Panc1 (cell line): ENCODE measurements around the gene ABCC8. TPM values are rescaled to one million over a fixed set of nuclear protein-coding genes. Genes with fewer than 3 reads are reported as not detected.

Experiments
- ATAC-seq: fragments of 200-7000 bp; cut with Tn5 transposase; 2 replicates; pipeline ENCODE4 v1.9.1; 2020; ENCODE audit warnings: mild to moderate bottlenecking, moderate library complexity
- BruUV-seq: library from RNA; stranded (reverse); fragments of 400-500 nt; replicated peaks from 2 replicates; lab custom pipeline; 2021; lab: Mats Ljungman, UMichigan
- CTCF ChIA-PET: fragments of 300-600 bp; sonication (Branson Sonifier 250); formaldehyde crosslinking; loops from one replicate; lab custom pipeline; 2022; ENCODE audit warnings: antibody characterized with exemption; lab: Charles Lee
- POLR2A ChIA-PET: fragments of 300-600 bp; sonication (Branson Sonifier 250); formaldehyde crosslinking; loops from one replicate; lab custom pipeline; 2022; ENCODE audit warnings: antibody characterized with exemption; lab: Charles Lee
- DNase-seq: peaks from one replicate; pipeline ENCODE4 v3.0.0-alpha.2; 2010; ENCODE audit warnings: low read depth, low spot score
- H3K27ac ChIP-seq: 2 replicates; pipeline ENCODE4 v1.5.1; 2011; ENCODE audit warnings: mild to moderate bottlenecking, low read length, inconsistent platforms
- H3K27me3 ChIP-seq: fragments of 200-500 bp; sonication (Bioruptor generic); 2 replicates; pipeline ENCODE4 v1.6.0; 2014; ENCODE audit warnings: low read length, inconsistent platforms; ENCODE audit not compliant: control insufficient read depth, insufficient read depth
- H3K36me3 ChIP-seq: fragments of 200-500 bp; sonication (Bioruptor generic); 2 replicates; pipeline ENCODE4 v1.5.1; 2014; ENCODE audit warnings: inconsistent platforms, mild to moderate bottlenecking, low read length, moderate library complexity; ENCODE audit not compliant: control insufficient read depth, insufficient read depth
- H3K4me1 ChIP-seq: 2 replicates; pipeline ENCODE4 v1.5.1; 2011; ENCODE audit warnings: inconsistent platforms, mild to moderate bottlenecking, low read length, moderate library complexity; ENCODE audit not compliant: control insufficient read depth, insufficient read depth
- H3K4me3 ChIP-seq, 2 experiments: 2 replicates each; pipeline ENCODE4 v1.5.1; 2011 to 2012; ENCODE audit warnings: low read depth in 2 of 2, low read length in 2 of 2, mild to moderate bottlenecking in 2 of 2, inconsistent platforms in 1 of 2, moderate library complexity in 1 of 2
- H3K9me3 ChIP-seq: fragments of 200-500 bp; sonication (Bioruptor generic); 2 replicates; pipeline ENCODE4 v1.5.1; 2014; ENCODE audit warnings: low read depth, mild to moderate bottlenecking, inconsistent platforms, low read length, moderate library complexity; ENCODE audit not compliant: control insufficient read depth, insufficient read depth
- POLR2AphosphoS5 ChIP-seq: IDR thresholded peaks from 2 replicates; pipeline ENCODE4 v1.6.1; 2012; ENCODE audit warnings: mild to moderate bottlenecking, low read depth, low read length, moderate library complexity
- SIN3A ChIP-seq: IDR thresholded peaks from 2 replicates; pipeline ENCODE4 v1.6.1; 2012; ENCODE audit warnings: low read depth, mild to moderate bottlenecking, low read length, moderate library complexity, borderline replicate concordance; ENCODE audit not compliant: insufficient read depth
- TCF7L2 ChIP-seq: IDR thresholded peaks from 2 replicates; pipeline ENCODE4 v1.6.1; 2011; ENCODE audit warnings: mild to moderate bottlenecking, low read depth, low read length, inconsistent platforms
- in situ Hi-C: cut with HindIII; loops from 2 replicates; pipeline ENCODE4 v1.10.0; 2016; ENCODE audit warnings: low sequenced_read_pairs, low pct_unique_long_range_greater_than_20kb
- intact Hi-C: fragments of 100-400 bp; cut with micrococcal nuclease; formaldehyde crosslinking; loops from one replicate; pipeline ENCODE4 v1.10.0; 2022; ENCODE audit not compliant: unreplicated experiment
- total RNA-seq: library from RNA; stranded (reverse); gene quantifications from one replicate; pipeline ENCODE4 v1.2.1, GENCODE V29; 2021; ENCODE audit not compliant: unreplicated experiment
- TF ChIP-seq, protein P1 (sequence below), 2 experiments: IDR thresholded peaks; 2 replicates each; pipeline ENCODE4 v1.6.1; 2011 to 2012; ENCODE audit warnings: low read depth in 2 of 2, control low read depth in 1 of 2, low read length in 1 of 2, mild to moderate bottlenecking in 1 of 2, moderate library complexity in 1 of 2; ENCODE audit not compliant: insufficient read depth in 1 of 2
- TF ChIP-seq, protein P2 (sequence below): fragments of 450-650 bp; IDR thresholded peaks from 2 replicates; pipeline ENCODE4 v1.5.1; 2017; ENCODE audit warnings: mild to moderate bottlenecking

Gene ABCC8
- total RNA-seq, 1 experiment from 2014 or later = 0.18 TPM

DNA sequence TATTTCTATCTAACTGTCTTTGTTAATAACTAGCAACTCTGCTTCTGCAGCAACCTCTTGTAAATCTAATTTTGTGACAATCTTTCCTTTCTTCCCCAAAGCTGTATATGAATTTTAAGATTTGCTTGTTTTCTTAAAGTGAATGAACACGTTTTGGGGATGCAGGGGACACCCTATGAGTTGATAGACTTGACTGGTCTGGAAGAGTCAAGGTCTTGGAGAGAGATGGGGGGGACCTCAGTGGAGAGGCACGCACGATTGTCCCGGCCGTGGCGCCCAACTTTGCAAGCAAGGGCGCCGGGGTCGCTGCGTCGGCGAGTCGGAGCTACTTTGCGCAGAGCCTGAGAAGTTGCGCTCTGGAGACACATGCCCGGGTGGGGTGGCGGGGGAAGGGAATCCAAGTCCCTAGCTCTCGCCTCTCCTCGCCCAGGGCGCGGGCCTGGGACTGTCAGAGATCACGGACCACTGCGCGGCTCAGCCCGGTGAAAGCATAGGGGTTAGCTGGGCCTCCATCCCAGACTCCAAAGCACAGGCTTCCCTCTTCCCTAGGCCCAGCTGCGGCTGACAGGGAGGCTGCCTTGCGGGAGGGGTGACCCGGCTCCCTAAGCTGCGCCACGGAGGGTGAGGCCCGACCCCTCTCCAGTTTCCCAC lies 854 bp downstream of the ABCC8 start:
- peak overlapping the region; percentile 38 to 40 for H3K4me3 ChIP-seq
- no peaks in the 10 kb centered on the region for H3K4me1 ChIP-seq
- BruUV-seq = no TSS peak
- no peak for DNase-seq
- H3K9me3 ChIP-seq = no peaks in the 10 kb centered on the region
- H3K27me3 ChIP-seq = peaks cover 20% of the 10 kb centered on the region
- ChIA-PET POLR2A (interaction anchor here (0.5 to 0.6 kb wide), 2 partner anchors 17 to 86 kb away, joined by 7 to 14 read pairs; no protein-coding TSS in a partner anchor), CTCF (interaction anchor here (1.3 kb wide), 1 partner anchor 92 kb away, joined by 4 read pairs; no protein-coding TSS in a partner anchor)
- H3K27ac ChIP-seq = no peak overlapping the region
- intact Hi-C loops = no loop called here
- peak; percentile 26; the same call in 1 of the 2 replicates for ATAC-seq
- no peak for TF ChIP-seq TCF7L2
- no peak for TF ChIP-seq SIN3A
- TF ChIP-seq, protein P1, sequence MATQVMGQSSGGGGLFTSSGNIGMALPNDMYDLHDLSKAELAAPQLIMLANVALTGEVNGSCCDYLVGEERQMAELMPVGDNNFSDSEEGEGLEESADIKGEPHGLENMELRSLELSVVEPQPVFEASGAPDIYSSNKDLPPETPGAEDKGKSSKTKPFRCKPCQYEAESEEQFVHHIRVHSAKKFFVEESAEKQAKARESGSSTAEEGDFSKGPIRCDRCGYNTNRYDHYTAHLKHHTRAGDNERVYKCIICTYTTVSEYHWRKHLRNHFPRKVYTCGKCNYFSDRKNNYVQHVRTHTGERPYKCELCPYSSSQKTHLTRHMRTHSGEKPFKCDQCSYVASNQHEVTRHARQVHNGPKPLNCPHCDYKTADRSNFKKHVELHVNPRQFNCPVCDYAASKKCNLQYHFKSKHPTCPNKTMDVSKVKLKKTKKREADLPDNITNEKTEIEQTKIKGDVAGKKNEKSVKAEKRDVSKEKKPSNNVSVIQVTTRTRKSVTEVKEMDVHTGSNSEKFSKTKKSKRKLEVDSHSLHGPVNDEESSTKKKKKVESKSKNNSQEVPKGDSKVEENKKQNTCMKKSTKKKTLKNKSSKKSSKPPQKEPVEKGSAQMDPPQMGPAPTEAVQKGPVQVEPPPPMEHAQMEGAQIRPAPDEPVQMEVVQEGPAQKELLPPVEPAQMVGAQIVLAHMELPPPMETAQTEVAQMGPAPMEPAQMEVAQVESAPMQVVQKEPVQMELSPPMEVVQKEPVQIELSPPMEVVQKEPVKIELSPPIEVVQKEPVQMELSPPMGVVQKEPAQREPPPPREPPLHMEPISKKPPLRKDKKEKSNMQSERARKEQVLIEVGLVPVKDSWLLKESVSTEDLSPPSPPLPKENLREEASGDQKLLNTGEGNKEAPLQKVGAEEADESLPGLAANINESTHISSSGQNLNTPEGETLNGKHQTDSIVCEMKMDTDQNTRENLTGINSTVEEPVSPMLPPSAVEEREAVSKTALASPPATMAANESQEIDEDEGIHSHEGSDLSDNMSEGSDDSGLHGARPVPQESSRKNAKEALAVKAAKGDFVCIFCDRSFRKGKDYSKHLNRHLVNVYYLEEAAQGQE (IDR thresholded peaks at IDR 0.05; ENCODE audit: insufficient read depth in 1 of 2, low read depth in 2 of 2, low read length in 1 of 2) = no peak
- TF ChIP-seq, protein P2, sequence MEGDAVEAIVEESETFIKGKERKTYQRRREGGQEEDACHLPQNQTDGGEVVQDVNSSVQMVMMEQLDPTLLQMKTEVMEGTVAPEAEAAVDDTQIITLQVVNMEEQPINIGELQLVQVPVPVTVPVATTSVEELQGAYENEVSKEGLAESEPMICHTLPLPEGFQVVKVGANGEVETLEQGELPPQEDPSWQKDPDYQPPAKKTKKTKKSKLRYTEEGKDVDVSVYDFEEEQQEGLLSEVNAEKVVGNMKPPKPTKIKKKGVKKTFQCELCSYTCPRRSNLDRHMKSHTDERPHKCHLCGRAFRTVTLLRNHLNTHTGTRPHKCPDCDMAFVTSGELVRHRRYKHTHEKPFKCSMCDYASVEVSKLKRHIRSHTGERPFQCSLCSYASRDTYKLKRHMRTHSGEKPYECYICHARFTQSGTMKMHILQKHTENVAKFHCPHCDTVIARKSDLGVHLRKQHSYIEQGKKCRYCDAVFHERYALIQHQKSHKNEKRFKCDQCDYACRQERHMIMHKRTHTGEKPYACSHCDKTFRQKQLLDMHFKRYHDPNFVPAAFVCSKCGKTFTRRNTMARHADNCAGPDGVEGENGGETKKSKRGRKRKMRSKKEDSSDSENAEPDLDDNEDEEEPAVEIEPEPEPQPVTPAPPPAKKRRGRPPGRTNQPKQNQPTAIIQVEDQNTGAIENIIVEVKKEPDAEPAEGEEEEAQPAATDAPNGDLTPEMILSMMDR = no peak
- no peak for TF ChIP-seq POLR2AphosphoS5
- no peaks in the 10 kb centered on the region; the same call in 1 of the 2 replicates for H3K36me3 ChIP-seq
- in situ Hi-C loops = no loop called here

DNA sequence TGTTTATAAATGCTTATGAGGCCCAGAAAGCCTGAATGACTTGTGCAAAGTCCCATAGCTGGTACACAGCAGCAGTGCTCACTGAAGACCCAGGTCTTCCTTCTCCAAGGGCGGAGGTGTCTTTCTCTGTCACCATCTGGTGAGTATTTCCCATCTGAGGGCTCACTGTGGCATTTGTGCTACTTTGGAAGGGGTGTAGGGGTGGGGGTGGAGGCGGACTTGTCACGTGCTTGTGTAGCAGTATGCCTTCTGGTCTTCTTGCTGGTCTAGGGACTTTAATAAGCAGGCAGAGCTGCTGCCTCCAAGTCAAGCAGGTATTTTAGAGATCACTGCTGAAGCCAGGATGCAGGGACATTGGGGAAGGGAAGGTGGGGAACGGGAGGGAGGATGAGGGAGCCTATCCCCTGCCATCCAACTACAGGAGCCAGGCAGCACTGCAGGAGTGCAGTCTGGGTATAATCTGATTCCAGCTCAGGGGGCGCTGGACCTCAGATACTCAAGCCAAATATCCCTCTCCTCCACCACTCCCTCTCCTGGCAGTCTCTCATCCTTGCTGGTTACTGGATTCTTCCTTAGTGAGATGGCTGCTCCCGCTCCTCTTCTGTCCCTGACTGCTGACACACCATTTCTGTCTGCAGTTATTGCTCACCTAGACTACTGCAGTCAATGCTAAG lies 3.4 kb downstream of the ABCC8 start:
- intact Hi-C loops (no loop called here), in situ Hi-C loops (no loop called here)
- peak; percentile 79 for ATAC-seq
- Histone ChIP-seq H3K27ac (no peak overlapping the region), H3K9me3 (no peaks in the 10 kb centered on the region), H3K36me3 (no peaks in the 10 kb centered on the region; the same call in 1 of the 2 replicates), H3K4me3 (no peak overlapping the region), H3K4me1 (no peaks in the 10 kb centered on the region), H3K27me3 (peaks cover 13% of the 10 kb centered on the region)
- TF ChIP-seq, protein P1 (IDR thresholded peaks at IDR 0.05; ENCODE audit: insufficient read depth in 1 of 2, low read depth in 2 of 2, low read length in 1 of 2) = no peak
- TF ChIP-seq, protein P2 = peak; percentile 44; the same call in 1 of the 2 replicates
- no peak for DNase-seq
- CTCF ChIA-PET = no interaction called here
- POLR2A ChIA-PET = no interaction called here
- BruUV-seq = no TSS peak
